HG02970 (cell line): ENCODE data around the gene FER1L5.

Experiments used
- ATAC-seq: cut with Tn5 transposase; IDR thresholded peaks from one replicate; pipeline ENCODE4 v1.9.1; 2021; ENCODE audit warnings: mild to moderate bottlenecking, moderate library complexity, moderate number of reproducible peaks; ENCODE audit not compliant: unreplicated experiment, low FRiP score

FER1L5 gene

GRCh38 chr2:96734880-96735583 is 92.5 kb downstream of the FER1L5 start:
- no peak for ATAC-seq

GRCh38 chr2:96737251-96737650 is 94.7 kb downstream of the FER1L5 start:
- ATAC-seq: no peak

GRCh38 chr2:96737831-96738230 is 95.3 kb downstream of the FER1L5 start:
- ATAC-seq: no peak

GRCh38 chr2:96739076-96739632 is 96.6 kb downstream of the FER1L5 start:
- ATAC-seq: no peak

GRCh38 chr2:96739633-96740428 is 97.3 kb downstream of the FER1L5 start, which contains the start of gene LMAN2L:
Gene LMAN2L (minus strand): TSS chr2:96740064. CDS start chr2:96740040, 24 bp downstream.
- peak; percentile 97 for ATAC-seq

GRCh38 chr2:96747061-96747617 is 104.6 kb downstream of the FER1L5 start:
- no peak for ATAC-seq

- ATAC-seq: no peak
Observed at GRCh38 chr2:96751800-96752199, 109.2 kb downstream of the FER1L5 start.

- no peak for ATAC-seq
Observed at GRCh38 chr2:96753661-96754282, 111.2 kb downstream of the FER1L5 start.

- no peak for ATAC-seq
Observed at GRCh38 chr2:96754317-96754716, 111.8 kb downstream of the FER1L5 start.
